VCaP (cell line): Measurements from ENCODE around the gene GRB14.

Source experiments
- H3K27ac ChIP-seq: fragments of 450-650 bp; 2 replicates; pipeline ENCODE4 v1.5.1; 2017
- CTCF ChIP-seq: fragments of 450-650 bp; conservative IDR thresholded peaks from 2 replicates; pipeline ENCODE4 v1.5.1; 2017; ENCODE audit warnings: mild to moderate bottlenecking, moderate library complexity

The GRB14 gene

GRCh38 chr2:164609790-164610189, 11.5 kb downstream of the GRB14 start:
- H3K27ac ChIP-seq = no peak overlapping the region
- TF ChIP-seq CTCF = no peak

- no peak for TF ChIP-seq CTCF
These were observed 14.7 kb downstream of the GRB14 start for GRCh38 chr2:164606557-164606956.

GRCh38 chr2:164605295-164605694, 16.0 kb downstream of the GRB14 start:
- H3K27ac ChIP-seq = no peak overlapping the region
- TF ChIP-seq CTCF = no peak

More at GRCh38 chr2:164606557-164606956, 14.7 kb downstream of the GRB14 start:
- H3K27ac ChIP-seq = no peak overlapping the region

DNA sequence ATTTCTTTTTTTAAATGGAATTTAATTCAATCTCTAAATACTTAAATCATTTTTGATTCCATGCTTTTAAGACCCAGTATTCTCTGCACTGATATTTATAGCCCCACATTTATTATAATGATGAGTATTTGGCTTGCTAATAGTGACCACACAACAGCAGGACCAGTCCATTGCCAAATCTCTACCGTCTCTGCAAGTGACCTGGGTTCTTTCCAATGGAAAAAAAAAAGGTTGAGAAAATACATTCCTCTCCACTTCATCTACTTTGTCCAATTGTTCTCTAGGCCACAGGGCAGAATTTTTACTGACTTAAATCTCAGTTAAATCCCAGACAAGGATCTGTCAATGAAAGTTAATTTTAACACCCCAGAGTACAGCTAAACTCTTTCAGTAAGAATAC, 20.5 kb downstream of the GRB14 start:
- no peak for TF ChIP-seq CTCF
- H3K27ac ChIP-seq = no peak overlapping the region

GRCh38 chr2:164599954-164600589, 21.2 kb downstream of the GRB14 start:
- peak; percentile 91 for TF ChIP-seq CTCF
- no peak overlapping the region for H3K27ac ChIP-seq

DNA sequence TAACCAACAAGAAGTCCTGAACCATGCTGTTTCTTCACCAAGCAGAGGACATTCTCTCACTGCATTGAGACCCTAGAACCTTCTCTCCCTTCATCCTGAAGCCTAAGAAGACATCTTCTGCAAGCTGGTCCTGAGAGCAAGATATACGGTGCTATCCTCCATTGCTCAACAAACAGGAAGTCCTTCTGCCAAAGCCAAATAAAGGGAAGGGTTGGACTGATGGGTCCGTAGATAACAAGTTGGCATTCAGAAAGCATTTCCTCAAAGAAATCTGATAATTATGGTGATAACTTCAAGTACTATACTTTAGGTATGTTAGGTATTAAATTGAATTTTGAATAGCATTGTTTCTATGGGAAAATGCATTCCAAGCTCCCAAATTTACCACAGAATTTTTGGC, 23.3 kb downstream of the GRB14 start:
- no peak for TF ChIP-seq CTCF
- no peak overlapping the region for H3K27ac ChIP-seq

DNA sequence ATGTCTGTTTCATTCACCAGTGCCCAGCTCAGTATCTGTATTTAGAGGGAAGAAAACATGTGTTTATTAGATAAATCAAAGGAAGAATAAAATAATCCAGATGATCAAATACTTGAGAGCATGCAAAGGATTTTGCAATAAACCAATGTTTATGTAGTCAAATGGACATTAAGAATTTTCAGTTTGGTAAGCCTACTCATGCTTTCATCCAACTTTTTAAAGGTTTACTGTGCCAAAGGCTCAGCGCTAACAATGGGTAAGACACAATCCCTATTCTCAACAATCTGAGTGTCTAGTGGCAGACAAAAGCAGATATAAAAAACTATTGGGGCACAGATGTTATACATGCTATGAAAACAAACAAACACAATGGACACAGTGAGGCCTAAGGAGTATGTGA, 26.3 kb downstream of the GRB14 start:
- no peak for TF ChIP-seq CTCF
- no peak overlapping the region for H3K27ac ChIP-seq

DNA sequence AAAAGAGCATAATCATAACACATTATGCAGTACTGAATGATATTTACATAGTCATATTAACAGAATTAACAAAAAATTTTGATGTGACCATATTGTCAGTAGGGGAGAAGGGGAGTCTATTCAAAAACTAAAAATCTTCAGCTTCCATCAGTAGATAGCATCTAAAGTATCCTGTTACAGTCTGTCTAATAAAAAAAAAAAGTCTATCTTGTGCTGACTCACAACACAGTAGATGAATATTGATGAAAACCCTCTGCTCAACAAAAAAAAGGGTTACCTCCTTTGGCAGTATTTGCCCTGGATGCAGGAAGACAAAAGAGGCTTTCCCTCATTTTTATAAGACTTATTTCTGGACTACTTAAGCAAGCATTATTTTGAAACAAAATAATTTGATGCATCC, 27.3 kb downstream of the GRB14 start:
- no peak for TF ChIP-seq CTCF
- H3K27ac ChIP-seq = no peak overlapping the region
